Measurements from ENCODE around the gene ZNF543. TPM values are rescaled to one million over a fixed set of nuclear protein-coding genes. Genes with fewer than 3 reads are reported as not detected.

Gene ZNF543
- total and polyA plus RNA-seq, 7 donors: 1.0 to 6.8 (median 6.7) TPM

DNA sequence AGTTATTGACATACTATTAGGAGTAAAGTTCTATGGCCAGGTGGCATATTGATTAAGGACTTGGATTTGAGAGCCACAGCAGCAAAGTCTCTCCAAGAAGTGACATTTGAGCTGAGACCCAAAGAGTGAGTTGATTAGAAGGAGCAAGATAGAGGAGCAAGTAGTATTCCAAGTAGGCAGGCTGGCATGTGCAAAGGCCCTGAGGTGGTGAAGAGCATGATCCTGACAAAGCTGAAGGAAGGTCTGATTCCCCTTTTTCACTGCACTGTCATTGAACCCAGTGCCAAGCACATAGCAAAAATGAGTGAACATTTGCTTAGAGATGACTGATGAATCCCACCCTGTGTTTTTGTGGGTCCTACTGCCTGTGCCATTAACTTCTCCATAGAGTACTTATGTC, 4.7 kb downstream of the ZNF543 start:
- Histone ChIP-seq H3K9me3 (peaks cover 23% of the 10 kb centered on the region), H3K4me3 (no peak overlapping the region), H3K27ac (no peak overlapping the region), H3K27me3 (ENCODE audit: insufficient read depth in 3 of 3, low read length in 2 of 3) (no peaks in the 10 kb centered on the region), H3K36me3 (ENCODE audit: insufficient read depth in 1 of 2, low read depth in 1 of 2) (peaks cover 14 to 67% of the 10 kb centered on the region in 2 donors), H3K4me1 (peaks cover 12% of the 10 kb centered on the region)
- DNase-seq: no peak
- TF ChIP-seq CTCF (IDR thresholded peaks at IDR 0.05): no peak
- no peak for ATAC-seq
- intact Hi-C loops (cut with DNase I): loop anchor here in 1 of 2 donors (10.0 kb wide), 1 partner anchor 80 kb away; the partner anchor contains the start of gene ZNF805

DNA sequence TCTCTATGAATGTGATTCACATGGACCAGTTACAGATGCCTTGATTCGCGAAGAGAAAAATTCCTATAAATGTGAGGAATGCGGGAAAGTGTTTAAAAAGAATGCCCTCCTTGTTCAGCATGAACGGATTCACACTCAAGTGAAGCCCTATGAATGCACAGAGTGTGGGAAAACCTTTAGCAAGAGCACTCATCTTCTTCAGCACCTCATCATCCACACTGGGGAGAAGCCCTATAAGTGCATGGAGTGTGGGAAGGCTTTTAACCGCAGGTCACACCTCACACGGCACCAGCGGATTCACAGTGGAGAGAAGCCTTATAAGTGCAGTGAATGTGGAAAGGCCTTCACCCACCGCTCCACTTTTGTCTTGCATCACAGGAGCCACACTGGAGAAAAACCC, 7.7 kb downstream of the ZNF543 start:
- 93 to 96% (median 94%) methylated on average over 8 of the region's 8 CpGs for WGBS, 3 donors
- Histone ChIP-seq H3K27me3 (ENCODE audit: insufficient read depth in 3 of 3, low read length in 2 of 3) (no peaks in the 10 kb centered on the region), H3K36me3 (ENCODE audit: insufficient read depth in 1 of 2, low read depth in 1 of 2) (peaks cover 14 to 74% of the 10 kb centered on the region in 2 donors), H3K4me1 (no peaks in the 10 kb centered on the region), H3K4me3 (no peak overlapping the region), H3K27ac (no peak overlapping the region), H3K9me3 (peaks cover 23% of the 10 kb centered on the region)
- ATAC-seq (no peak), DNase-seq (no peak)
- intact Hi-C loops (cut with DNase I): loop anchor here in 1 of 2 donors (10.0 kb wide), 1 partner anchor 83 kb away; the partner anchor contains the start of gene ZNF805
- no peak for TF ChIP-seq CTCF (IDR thresholded peaks at IDR 0.05)

DNA sequence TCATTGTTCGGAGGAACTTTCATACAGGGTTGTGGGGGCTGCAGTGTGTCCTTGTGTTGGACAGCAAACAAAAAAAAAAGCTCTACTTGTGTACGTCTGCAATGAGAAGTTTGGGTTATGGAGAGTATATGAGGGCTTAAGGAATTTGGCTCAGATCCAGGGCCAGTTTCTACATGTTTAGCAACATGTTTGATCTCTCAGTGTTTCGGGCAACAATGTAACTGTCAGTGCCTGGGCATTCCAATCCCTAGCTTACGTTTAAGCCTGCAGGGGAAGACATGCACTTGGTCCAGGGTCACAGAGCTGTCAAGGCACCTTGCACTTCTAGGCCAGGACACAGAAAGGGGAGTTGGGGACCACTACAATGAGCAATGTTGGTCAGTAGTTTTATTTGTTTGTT, 13.9 kb downstream of the ZNF543 start:
- Histone ChIP-seq H3K36me3 (ENCODE audit: insufficient read depth in 1 of 2, low read depth in 1 of 2) (peaks cover 0 to 13% of the 10 kb centered on the region in 2 donors), H3K27ac (no peak overlapping the region), H3K4me1 (peaks cover 7% of the 10 kb centered on the region), H3K9me3 (peaks cover under 1% of the 10 kb centered on the region), H3K4me3 (no peak overlapping the region), H3K27me3 (ENCODE audit: insufficient read depth in 3 of 3, low read length in 2 of 3) (no peaks in the 10 kb centered on the region)
- ATAC-seq: no peak
- no peak for DNase-seq
- intact Hi-C loops (cut with DNase I): no loop called here
- WGBS, 3 donors: 86 to 91% (median 91%) methylated on average over 4 of the region's 4 CpGs
- no peak for TF ChIP-seq CTCF (IDR thresholded peaks at IDR 0.05)

- no peaks in the 10 kb centered on the region for H3K36me3 ChIP-seq (ENCODE audit: insufficient read depth in 1 of 2, low read depth in 1 of 2)
- H3K27me3 ChIP-seq (ENCODE audit: insufficient read depth in 3 of 3, low read length in 2 of 3): no peaks in the 10 kb centered on the region
- DNase-seq (no peak), ATAC-seq (peak; percentile 93 to 95 (median 94))
- H3K4me3 ChIP-seq: no peak overlapping the region
- TF ChIP-seq CTCF (IDR thresholded peaks at IDR 0.05): no peak
- WGBS, 3 donors: 25 to 39% (median 31%) methylated on average over 3 of the region's 3 CpGs
- peak overlapping the region; percentile 85 for H3K27ac ChIP-seq
- intact Hi-C loops (cut with DNase I): no loop called here
- H3K9me3 ChIP-seq: no peaks in the 10 kb centered on the region
- peaks cover 7% of the 10 kb centered on the region for H3K4me1 ChIP-seq
Observed at GRCh38 chr19:57338877-57339276, 18.6 kb downstream of the ZNF543 start.

DNA sequence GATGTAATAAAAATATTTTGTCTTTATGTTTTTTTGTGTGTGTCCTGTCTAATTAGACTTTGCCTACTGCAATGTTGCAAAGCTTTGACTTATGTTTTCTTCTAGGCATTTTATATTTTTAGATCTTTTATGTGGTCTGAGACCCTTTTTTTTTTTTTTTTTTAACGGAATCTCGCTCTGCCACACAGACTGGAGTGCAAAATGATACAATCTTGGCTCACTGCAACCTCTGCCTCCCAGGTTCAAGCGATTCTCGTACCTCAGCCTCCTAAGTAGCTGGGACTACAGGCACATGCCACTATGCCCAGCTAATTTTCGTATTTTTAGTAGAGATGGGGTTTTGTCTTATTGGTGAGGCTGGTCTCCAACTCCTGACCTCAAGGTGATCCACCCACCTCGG, 22.3 kb downstream of the ZNF543 start:
- Histone ChIP-seq H3K4me1 (peaks cover 7% of the 10 kb centered on the region), H3K9me3 (no peaks in the 10 kb centered on the region), H3K36me3 (ENCODE audit: insufficient read depth in 1 of 2, low read depth in 1 of 2) (no peaks in the 10 kb centered on the region), H3K4me3 (no peak overlapping the region), H3K27ac (no peak overlapping the region), H3K27me3 (ENCODE audit: insufficient read depth in 3 of 3, low read length in 2 of 3) (no peaks in the 10 kb centered on the region)
- WGBS, 3 donors: 65 to 80% (median 71%) methylated on average over 6 of the region's 6 CpGs
- ATAC-seq (no peak), DNase-seq (no peak)
- intact Hi-C loops (cut with DNase I): no loop called here
- no peak for TF ChIP-seq CTCF (IDR thresholded peaks at IDR 0.05)

Data from psoas muscle (tissue), 8 donors.